HG03095 (cell line): Measurements from ENCODE around the gene VWA2.

Experiments
- ATAC-seq: cut with Tn5 transposase; IDR thresholded peaks from one replicate; pipeline ENCODE4 v1.9.1; 2021; ENCODE audit warnings: moderate library complexity; ENCODE audit not compliant: unreplicated experiment

VWA2 gene

GRCh38 chr10:114274616-114275453 lies 35.8 kb downstream of the VWA2 start:
- ATAC-seq, result no peak

DNA sequence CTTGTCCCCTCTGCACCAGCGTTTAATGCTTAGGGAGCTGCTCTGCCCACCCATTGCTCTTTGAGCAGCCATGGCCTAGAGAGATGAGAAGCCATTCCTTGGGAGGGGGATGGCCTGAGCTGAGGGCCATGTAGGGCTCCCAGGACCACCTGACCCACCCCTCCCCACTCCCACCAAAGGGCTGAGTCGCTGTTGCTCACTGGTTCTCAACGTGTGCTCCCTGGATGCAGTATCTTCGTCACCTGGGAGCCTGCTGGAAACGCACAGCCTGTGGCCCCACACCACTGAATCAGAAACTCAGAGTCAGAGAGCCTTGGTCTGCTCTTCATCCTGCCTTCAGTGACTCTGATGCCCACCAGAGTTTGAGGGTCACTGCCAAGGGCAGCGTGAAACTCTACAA lies 37.0 kb downstream of the VWA2 start:
- no peak for ATAC-seq

GRCh38 chr10:114276671-114277070 lies 37.6 kb downstream of the VWA2 start:
- no peak for ATAC-seq

DNA sequence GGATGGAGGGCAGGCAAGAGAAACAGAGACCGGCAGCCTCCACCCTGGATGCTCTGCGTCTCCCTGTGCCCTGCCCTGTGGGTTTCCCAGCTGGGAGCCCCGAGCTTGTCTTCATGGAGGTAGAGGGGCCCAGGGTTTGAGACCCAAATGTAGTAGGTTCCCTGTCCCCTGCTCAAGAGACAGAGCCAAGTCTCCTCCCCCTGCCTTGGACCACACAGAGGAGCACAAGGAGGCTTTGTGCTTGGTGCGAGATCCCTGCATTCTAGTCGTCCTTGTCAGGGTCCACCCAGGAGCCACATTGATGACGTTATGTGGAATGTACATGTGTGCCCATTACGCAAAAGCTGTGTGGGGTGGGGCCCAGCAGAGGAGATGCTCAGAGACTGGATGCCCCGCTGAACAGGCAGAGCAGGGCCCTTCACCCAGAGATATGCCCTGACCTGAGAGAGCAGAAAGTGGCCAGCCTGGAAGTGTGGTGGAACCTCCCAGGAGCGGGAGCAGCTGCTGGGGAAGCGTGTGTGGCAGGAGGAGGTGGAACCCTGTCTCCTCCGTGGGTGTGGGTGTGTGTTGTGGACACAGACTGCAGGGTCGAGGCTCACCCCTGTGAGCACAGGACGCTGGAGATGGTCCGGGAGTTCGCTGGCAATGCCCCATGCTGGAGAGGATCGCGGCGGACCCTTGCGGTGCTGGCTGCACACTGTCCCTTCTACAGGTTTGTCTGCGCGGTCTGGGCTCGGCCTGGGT lies 39.3 kb downstream of the VWA2 start:
- no peak for ATAC-seq

- no peak for ATAC-seq
Observed at GRCh38 chr10:114278884-114279191, 39.8 kb downstream of the VWA2 start.

DNA sequence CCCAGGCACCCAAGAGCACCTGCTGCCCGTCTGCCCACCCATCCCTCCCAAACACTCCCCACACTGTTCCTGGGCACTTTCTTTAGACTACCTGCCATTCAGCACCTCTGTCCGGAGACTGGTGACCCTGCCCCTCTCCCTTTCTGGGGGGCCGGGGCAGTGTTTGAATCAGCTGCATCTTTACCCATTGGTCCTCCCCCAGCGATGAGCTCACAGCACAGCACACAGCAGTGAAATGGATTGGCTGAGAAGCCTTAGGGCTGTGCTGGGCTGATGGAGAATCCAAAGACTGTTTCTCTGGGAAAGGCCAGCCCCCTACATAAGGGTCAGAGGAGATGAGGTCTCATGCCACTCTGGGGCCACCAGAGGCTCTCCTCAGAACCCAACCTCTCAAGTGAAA lies 40.2 kb downstream of the VWA2 start:
- no peak for ATAC-seq

DNA sequence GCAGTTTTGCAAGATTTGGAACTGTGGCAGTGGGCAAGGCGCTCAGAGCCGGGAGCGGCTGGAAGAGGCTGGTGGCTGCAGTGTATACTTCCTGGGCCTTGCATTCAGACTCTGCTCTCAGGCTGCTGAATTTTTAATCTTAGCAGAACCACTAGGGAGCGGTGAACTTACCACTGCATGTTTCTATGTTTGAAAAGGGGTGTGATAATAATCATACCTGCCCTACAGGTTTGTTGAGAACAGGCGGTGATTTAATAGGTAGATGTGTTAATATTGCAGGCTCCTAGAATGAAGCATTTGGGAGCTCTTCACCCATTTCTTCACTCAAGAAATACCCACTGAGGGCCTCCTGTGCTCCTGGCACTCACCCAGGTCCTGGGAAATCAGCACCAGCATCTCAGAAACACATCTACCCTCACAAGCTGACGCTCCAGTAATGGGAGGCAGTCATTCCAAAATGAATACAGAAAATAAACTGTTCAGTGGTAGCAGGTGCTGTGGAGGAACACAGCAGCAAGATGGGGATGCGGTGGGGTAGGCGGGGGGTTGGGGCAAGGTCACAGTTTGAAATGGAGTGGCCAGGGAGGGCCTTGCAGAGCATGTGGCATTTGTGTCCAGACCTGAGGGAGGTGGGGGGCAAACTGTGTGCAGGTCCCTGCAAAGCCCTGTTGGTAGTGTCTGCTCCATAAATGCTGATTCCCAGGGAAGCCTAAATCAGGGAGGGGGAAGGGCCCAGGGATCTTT lies 41.0 kb downstream of the VWA2 start:
- no peak for ATAC-seq

DNA sequence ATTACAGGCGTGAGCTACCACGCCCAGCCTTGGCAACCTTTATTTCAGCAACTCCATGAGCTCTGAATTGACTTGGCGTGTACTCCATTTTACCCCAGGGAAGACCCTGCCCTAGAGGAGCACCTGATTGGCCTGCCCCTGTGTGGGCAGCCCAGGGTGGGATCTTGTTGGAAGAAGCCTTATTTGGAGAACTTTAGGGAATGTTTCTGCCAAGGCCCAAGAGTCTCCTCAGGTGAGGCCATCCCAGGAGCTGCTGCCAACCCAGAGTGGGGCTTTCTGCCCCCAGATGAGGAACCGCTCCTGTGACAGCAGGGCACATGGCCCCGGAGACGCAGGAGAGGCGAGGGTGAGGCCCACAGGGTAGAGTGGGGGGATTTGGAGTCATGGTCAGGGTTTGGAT lies 42.0 kb downstream of the VWA2 start:
- no peak for ATAC-seq

GRCh38 chr10:114281461-114281860 lies 42.4 kb downstream of the VWA2 start:
- ATAC-seq, result no peak

DNA sequence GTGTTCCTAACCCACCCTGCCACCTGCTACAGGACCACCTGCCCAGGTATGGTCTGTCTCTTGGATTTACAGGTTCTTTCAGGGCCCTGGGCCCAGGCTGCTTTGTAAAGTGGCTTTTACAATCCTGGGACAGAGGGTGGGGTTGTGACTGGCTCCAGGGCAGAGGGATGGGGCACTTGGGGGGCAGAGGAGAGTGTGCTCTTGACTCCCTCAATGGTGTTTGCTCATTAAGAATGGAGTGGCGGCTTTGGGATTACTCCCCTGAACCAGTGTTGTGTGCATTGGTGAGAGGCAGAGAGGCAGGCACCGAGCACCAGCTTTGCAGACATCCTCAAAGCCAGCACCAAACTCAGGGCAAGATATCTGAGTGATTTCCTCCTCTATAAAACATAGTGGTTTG lies 43.5 kb downstream of the VWA2 start:
- ATAC-seq, result no peak

- ATAC-seq, result no peak
Observed at GRCh38 chr10:114283091-114283490, 44.0 kb downstream of the VWA2 start.

DNA sequence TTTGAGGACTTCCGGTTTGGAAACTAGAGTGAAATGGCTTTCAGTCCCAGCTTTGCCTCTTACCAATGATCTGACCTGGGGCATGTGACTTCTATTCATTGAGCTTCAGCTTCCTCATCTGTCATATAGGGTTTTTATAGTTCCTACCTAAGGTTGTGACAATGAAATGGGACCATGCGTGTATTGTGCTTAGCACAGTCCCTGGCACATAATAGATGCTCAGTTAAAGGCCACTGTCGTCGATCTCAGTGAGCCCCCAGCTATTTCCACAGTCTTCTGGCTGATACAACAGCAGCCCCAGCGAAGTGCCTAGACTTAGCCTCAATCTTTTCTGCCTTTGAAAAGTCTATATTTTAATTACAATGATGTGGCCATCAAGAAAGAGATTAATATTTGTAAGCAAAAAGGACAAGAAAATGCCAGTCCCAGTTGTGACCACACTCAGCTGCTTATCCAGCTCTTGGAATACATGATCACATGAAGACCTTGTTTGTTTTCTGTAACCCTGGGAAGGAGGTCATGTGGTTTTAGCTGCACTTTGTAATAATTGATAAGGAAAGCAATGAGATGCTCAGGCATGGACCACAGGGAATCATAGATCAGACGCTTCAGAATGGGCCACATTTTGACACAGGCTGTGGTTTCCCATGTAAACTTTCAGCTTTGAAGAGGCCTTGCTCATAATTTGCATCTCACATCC lies 44.6 kb downstream of the VWA2 start:
- ATAC-seq, result no peak

DNA sequence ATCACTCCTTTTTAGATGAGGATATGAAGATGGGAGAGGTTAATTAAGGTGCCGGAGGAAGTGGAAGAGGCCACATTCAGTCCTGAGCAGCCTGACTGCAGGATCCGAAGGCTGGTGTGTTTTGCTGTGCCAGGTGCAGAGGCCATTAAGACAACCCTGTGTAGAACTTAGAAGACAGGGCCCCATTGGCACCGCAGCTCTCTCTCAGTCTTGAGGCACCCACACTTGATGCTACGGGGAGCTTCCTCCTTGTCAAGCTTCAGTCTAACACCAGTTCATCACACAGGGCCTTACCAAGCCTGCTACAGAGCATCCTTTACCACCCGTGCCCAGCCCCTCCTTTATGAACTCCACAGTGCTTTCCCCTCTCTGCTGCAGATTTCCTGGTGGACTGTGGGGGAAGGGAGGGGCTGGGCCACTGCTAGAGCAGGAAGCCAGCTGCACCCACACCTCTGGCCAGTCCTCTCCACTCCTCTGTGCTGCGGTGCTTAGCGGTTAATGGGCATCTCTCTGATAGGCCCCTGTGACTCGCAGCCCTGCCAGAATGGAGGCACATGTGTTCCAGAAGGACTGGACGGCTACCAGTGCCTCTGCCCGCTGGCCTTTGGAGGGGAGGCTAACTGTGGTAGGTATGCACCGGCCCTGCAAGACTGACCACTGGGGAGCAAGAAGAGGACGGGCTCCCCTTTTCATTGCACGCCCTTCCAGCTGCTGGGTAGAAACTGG lies 45.5 kb downstream of the VWA2 start:
- no peak for ATAC-seq

GRCh38 chr10:114285961-114286441 lies 46.9 kb downstream of the VWA2 start:
- ATAC-seq, result no peak

DNA sequence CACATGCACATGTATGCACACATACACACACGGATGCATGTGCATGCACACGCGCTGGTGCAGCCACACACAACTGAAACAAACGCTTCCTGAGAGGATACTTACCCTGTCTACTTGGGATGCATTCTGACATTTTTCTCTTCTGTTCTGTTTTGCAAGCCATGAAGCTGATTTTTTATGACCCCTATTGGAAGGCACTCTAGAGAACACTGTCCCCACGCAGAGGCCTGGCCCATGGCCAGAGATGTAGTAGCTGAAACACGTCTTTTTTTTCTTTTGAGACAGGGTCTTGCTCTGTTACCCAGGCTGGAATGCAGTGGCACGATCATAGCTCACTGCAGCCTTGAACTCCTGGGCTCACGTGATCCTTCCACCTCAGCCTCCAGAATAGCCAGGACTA lies 47.9 kb downstream of the VWA2 start:
- ATAC-seq, result no peak

DNA sequence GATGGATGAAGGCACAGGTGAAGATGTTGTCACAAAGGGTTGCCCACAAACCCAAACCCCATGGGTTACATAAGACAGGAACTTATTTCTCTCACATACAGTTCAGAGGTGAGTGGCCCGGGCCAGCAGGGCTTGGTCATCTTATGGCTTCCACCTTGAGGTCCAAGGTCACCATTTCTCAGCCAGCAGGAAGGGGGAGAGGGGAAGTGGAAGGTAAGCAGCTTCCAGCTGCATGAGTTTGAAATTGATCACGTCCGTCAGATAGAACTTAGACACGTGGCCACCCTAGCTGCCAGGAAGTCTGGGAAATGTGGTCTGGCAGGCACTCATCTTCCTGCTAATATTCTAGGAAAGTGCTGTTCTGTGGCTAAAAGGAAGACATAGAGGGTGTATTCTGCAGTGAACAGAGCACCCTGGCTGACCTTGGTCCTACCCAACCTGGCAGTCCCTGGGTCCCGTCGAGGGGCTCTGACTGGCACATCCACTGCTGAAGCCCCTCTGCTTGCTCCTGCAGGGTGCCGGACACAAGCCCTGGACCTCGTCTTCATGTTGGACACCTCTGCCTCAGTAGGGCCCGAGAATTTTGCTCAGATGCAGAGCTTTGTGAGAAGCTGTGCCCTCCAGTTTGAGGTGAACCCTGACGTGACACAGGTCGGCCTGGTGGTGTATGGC lies 49.5 kb downstream of the VWA2 start:
- ATAC-seq, result no peak

- no peak for ATAC-seq
Observed at GRCh38 chr10:114289096-114289436, 50.0 kb downstream of the VWA2 start.

DNA sequence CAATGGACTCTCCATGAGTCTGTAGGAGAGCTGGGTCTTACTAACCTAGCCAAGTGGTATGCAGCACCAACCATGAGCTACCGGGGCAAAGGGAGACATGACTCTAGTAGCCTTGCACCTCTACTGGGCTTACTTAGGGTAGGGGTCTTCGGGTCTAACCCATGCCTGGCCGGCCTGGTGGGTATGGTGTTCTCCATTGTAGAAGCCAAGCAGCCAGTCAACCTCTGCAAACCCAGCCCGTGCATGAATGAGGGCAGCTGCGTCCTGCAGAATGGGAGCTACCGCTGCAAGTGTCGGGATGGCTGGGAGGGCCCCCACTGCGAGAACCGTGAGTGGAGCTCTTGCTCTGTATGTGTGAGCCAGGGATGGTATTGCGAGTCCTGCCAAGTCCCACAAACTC lies 51.0 kb downstream of the VWA2 start:
- ATAC-seq, result no peak

GRCh38 chr10:114291076-114291475 lies 52.0 kb downstream of the VWA2 start:
- ATAC-seq, result no peak

DNA sequence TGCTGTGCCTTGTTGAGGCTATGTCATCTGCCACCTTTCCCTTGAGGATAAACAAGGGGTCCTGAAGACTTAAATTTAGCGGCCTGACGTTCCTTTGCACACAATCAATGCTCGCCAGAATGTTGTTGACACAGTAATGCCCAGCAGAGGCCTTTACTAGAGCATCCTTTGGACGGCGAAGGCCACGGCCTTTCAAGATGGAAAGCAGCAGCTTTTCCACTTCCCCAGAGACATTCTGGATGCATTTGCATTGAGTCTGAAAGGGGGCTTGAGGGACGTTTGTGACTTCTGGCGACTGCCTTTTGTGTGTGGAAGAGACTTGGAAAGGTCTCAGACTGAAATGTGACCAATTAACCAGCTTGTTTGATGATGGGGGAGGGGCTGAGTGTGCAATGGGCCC lies 52.5 kb downstream of the VWA2 start:
- ATAC-seq, result no peak
